ENCODE data around the gene CSDE1.

Gene CSDE1

DNA sequence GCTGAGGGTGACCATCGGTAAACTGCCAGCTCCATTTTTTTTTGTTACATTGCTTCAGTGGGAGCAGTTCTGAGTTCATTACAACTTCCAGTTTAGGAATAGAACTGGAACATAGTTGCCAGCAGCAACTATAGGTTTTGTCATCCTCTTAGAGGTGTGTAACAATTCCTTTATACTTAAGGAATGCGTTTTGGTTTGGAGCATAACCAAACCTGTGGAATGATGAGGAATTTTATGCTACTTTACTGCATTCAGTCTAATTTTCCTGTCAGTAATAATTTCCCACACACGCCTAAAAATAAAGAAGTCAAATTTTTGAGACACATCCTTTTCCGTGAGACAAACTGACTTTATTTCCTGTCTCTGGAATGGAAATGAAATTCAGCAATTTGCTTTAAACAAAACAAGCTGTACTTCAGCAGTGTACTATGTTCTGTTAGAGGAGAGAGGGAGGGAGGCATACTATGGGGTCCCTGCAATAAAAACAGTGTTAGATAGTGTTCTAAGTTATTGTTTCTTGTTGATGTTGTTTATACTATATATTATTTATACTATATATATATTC, 57.7 kb downstream of the CSDE1 start:
- no peak for DNase-seq

DNA sequence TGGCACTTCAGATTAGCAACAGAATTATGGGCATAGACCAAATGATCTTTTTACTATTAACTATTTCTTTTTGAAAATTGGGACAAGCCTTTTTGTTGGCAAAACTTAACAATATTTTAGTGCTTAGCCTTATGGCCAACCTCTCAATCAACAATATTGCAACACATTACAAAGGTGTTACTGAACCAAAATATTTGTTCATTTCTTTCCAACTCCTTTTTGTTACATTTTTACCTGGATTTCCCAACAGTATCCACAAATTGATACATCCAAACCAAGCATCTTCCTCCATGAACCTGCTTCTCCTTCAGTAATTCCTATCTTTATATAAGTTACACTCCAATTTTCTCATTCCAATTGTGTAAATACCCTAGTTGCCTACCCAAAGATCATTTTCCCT, 61.0 kb downstream of the CSDE1 start:
- DNase-seq: no peak

DNA sequence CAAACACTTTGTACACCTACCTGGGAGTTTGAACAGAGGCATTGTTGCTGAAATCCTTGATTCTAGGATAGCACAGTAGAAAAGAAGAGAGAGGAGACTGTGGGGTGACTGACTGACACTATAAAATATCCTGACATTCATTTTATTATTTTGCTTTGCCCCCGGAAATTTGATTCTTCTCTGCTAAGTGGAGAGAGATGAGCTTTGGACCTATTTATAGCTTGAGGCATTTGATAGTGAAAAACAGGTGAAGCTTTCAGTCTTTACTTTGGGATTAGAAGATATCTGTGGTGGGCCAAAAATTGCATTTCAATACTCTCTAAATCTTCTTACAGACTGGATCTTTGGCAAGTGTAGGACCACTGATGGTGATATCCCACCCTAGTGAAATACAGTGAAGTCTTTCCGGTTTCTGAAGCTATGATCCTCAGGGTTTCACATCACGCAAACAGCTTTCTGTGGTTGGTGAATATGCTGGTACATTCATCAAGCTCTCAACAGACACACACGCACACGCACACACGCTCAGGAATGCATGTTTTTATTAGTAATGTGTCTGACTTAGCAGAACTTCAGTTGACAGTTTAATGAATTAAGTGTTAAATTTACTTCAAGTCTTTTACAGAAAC, 62.2 kb downstream of the CSDE1 start, which contains the start of gene AMPD1:
Gene AMPD1, minus strand, starts transcription at position 117 of the 629 bp plus-strand sequence. Its CDS starts 75 bp downstream, at position 42.
- DNase-seq: peak; percentile 45

DNA sequence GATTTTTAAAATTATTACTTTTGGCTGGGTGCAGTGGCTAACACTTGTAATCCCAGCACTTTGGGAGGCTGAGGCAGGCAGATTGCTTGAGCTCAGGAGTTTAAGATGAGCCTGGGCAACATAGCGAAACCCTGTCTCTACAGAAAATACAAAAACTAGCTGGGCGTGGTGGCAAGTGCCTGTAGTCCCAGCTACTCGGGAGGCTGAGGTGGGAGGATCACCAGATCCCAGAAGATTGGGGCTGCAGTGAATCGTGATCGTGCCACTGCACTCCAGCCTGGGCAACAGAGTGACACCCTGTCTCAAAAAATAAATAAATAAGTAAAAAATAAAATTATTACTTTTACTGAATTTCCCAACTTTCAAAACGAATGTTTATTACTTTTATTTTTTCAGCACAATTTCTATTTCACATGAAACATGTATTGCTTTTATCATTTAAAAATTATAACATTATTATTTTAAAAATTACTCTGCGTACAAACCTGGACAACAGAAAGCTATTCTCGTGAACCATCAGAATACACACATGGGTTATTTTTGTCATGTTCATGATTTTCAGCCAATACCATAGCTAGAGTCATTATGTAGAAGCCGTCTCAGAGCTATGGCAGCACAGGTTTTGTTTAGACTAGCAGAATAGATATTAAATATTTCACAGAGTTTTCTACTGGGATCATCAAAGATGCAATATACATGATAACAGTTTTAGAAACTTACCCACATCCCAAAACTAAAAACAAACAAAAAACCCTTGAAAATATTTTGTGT, 63.1 kb downstream of the CSDE1 start:
- no peak for DNase-seq

DNA sequence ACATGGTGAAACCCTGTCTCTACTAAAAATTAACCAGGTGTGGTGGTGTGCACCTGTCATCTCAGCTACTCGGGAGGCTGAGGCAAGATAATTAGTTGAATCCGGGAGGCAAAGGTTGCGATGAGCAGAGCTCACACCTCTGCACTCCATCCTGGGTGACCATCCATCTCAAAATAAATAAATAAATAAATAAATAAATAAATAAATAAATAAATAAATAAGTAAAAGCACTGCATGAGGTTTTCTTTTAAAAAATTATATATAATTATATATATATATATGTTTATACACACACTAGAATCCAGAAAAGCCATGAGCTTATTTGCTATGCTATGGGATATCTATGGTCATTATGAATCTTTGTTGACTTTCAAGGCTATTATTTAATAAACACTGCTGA, 64.8 kb downstream of the CSDE1 start:
- no peak for DNase-seq

DNA sequence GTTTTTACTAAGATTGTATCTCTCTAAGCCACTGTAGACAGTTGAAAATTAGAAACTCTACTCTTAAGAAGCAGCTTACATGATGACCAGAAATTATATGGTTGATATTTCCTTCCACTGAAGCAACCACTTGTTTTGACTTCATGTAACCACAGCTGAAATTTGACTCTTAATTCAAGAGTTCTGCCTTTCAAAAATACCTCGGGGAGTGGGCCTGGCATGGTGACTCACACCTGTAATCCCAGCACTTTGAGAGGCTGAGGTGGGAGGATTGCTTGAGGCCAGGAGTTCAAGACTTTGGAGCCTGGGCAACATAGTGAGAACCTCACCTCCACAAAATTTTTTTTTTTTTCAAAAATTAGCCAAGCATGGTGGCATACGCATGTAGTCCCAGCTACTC, 66.7 kb downstream of the CSDE1 start:
- no peak for DNase-seq

DNA sequence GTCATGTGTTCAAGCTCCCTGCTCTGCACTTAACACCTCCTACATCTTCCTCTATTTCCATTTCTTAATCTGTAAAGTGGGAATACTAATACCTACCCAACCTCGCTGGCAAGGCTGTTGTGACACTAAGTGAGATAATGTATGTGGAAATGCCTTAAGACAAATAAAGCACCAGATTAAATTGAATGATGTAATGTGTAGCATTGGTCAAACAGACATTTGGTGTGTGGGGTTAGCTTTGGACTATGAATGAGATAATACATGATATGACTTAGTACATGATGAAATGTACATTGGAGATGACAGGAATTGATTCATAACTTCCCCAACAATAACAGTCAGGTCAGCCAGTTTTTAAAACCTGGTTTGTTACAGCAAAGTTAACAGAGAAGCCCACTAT, 67.6 kb downstream of the CSDE1 start:
- DNase-seq: no peak

DNA sequence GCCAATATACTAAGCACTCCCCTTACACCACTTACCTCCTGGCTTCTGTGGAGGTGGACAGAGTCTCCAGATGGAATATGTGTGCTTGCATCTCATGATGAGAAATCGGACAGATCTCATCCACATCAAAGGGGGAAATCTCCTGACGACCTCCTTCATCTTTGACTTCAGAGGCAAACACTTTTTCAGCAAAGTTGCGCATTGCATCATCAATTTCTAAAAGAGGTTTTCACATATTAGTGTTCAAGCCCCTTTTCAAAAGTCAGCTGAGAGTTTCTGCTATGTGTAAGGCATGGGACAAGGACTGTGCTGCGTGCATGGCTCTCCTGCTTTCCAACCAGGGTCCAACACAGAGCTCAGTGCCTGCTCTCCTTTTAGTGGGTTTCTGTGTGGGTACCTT, 69.3 kb downstream of the CSDE1 start:
- DNase-seq: no peak

DNA sequence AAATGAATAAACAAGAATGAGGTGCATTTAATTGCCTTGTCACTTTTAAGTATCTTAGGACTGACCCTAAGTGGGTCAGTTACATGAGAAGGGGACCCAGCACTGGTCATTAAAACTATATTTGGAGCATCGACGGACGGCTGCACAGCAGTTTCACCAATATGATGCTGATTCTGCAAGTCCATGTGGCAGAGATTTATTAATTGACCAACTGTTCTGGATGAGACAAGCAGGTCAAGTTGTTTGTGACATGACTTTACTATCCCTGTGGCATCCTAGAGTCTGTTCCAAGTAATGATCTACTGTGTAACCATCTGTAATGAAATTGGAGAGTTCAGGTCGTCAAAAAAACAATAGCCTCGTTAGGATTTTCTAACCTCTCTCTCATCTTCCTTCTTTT, 71.9 kb downstream of the CSDE1 start:
- no peak for DNase-seq

DNA sequence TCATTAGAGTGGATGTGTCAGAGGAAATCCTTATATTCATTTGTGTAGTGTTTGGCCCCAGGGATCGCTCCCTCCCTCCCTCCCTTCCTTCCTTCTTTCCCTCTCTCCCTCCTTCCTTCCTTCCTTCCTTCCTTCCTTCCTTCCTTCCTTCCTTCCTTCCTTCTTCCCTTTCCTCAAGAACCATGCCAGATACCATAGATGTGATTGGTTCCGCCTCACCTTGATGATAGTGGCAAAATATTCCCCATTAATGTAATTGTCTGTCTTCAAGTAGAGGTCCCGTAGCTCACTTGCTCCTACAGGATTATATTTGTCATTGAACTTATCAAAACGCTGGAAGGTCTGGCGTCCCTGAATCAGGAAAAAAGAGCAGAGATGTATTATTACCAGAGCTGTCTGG, 80.1 kb downstream of the CSDE1 start:
- DNase-seq: no peak

DNA sequence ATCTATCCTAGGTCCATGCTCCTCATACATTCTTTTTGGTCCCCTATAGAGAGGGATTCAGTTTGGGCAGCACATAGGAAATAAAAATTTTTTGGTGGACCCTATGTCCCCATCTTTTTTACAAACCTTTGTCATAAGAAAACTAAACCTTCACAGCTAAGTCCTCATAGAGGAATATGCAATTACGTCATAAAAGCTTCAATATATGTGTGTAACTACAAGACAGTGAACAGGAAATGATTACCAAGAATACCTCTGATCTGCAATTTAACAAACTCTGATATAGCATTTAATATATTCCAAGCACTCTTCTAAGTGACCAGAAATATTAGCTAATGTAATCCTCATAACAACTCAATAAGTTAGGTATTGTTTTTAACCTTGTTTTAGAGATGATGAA, 81.7 kb downstream of the CSDE1 start:
- no peak for DNase-seq

DNA sequence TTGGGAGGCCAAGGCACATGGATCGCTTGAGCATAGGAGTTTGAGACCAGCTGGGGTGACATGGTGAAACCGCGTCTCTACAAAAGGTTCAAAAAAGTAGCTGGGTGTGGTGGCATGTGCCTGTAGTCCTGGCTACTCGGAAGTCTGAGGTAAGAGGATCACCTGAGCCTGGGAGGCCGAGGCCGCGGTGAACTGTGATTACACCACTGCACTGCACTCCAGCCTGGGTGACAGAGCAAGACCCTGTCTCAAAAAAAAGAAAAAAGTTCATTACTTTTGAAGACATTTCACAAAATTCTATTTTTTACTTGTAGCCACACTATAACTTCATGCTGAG, 85.9 kb downstream of the CSDE1 start:
- DNase-seq: no peak

DNA sequence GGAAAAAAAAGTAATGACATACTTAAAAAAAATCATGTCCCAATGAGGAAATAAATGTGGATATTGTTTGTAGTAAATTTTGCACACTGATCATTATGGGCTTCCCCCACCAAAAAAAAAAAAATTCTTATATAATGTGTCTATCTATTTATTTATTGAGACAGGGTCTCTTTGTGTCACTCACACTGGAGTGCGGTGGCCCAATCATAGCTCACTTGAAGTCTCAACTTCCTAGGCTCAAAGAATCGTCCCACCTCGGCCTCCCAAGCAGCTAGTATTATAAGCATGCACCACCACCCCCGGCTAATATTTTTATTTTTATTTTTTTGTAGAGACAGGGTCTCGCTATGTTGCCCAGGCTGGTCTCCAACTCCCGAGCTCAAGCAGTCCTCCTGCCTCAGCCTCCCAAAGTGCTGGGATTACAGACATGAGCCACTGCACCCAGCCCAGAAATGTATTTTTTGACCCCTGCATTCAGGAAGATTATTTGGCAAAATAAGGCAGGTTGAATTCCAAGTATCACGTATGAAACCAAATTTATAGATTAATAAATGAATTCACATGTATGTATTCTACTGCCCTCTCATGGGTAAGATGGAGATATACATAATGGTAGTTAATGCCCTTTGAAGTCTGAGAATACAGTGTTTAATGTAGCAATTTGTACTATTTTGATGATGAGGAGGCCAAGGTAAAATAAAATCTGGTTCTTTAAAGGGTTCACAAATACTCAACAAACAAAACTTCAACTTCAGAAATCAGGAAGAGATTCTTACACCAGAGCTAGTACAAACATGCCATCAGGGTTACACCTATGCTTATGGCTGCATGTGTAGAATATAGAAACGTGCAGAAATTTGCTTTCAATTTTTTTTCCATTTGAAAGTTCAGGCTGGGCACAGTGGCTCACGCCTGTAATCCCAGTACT, 86.5 kb downstream of the CSDE1 start:
- DNase-seq: peak; percentile 50

DNA sequence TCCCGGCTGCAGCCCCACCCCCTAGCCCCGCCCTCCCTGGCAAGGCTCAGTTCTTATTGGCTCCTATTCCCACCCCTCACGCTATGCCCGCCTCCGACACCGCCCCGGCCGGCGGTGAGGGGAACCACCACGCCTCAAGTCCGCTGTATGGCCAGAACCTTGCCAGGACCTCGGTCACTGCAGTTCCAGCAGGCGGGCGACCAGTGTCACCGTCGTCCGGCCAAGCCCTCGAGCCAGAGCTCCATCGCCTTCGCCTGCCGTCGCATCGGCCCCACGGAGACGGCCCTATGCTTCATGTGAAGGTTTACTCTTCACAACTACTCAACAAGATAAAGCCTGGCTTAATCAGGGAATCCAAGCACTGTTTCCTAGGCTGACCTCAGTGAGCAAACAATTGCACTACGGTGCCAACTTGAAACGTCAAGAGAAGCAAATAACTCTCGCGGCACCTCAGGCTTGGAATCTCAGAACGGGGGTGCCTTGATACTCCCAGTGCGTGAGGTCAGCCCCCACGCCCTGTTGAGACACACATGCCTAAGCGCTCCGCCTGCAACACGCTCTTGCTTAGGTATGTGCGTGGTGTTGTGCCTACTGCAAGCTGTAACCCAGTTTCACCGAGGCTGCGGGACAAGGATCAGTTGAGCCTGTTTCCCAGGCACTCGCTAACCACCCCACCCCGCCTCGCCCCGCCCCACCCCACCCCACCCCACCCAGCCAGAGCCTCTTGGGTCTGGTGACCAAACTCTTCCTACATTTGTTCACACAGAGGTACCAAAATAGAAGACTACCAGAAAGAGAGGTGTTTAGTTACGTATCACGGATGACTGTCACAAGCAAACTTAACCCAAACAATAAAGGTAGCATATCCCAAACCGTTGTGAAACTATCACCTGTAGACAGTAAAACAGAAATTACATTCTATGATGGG, 87.4 kb downstream of the CSDE1 start:
- DNase-seq: peak; percentile 88

DNA sequence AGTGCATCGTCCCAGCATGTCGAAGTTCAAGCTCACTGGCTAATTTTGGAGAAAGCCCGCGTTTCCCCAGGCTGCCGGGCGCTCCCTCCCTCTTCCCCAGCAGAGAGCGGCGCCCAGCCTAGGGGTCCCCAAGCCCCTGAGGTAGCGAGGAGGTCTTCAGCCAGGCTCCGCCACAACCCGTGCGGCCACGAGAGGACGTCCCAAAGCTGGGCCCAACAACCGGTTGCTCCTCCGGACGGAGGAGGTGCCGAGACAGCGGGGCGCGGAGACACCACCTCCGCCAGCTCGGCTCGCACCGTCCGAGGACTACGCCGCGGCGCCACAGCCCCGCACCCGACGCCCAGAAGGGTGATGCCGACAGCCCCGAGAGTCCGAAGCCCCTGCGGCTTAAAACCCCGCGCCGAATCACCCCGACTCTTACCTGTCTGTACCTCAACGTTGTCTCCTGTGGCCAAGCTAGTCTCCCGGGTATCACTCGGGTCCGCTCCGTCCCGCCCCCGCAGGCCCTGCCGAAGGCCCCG, 88.2 kb downstream of the CSDE1 start, which contains the start of gene DENND2C:
Gene DENND2C, minus strand, starts transcription at position 488 of the 521 bp plus-strand sequence. CDS start 44,065 bp downstream, outside the sequence.
- peak; percentile 48 for DNase-seq

DNA sequence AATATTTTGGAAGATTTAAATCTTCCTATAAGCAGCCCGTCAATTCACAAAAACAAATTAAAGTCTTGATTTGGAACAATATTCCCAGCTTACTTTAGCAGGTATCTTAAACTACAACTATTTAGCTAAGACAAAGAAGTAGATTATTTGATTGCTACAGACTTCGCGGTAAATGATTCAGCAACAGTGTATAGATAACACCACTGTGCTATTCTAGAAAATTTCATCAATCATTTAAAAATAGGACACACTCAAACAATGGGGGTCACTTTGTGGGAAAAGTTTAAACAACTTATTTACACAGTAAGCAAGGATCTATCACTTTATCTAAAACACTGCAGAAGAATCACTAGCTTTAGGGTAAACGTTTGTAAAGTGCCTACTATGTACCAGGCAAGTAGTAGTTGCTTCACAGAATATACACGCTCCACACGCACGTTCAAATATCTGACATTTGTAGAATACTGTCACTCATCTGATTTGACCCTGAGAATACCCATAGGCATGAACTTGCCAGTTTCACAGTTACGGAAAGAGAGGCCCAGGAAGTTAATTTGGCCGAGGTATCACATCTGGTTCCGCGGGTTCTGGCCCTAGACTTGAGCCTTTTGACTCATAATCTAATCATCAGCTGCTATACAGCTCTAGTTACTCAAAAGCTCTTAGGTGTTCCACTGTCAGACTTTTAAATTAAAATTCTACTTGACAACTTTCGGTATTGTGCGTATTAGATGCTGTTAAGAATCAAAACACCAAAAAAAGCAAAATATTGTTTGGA, 88.8 kb downstream of the CSDE1 start:
- peak; percentile 75 for DNase-seq

DNA sequence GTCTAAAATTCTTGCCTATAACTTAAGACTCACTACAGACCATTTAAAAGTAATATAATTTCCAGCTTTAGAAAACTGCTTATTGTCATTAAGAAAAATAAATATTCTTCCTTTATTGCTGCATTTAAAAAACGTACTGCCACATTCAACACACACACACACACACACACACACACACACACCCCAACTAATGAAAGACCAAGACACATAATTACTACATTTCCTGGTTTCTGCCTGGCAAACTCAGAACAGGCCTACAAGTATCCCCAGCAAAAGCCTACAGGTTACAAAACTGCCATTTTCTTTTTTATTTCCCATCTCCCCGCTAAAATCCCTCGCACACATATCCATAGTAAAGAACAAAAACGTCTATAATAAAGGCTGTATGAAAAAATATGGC, 89.4 kb downstream of the CSDE1 start:
- DNase-seq: no peak

DNA sequence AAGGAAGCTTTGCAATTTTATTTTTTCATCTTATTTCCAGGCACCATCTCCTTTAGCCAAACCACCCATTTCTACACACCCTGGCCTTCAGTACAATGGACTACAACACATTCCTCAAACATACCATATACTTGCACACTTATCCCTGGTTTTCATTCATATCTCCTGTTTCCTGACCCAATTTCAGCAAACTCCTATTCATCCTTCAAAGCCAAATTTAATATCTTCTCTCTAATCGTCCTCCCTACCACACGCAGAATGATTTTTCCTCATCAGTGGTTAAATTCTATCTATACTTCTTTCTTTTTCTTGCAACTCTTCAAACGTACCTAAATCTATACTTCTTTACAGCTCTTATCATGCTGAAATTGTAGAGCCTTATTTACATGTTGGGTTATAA, 90.8 kb downstream of the CSDE1 start:
- DNase-seq: no peak
